Measurements from ENCODE around the gene KIR2DL4.
"Not testable (repeated sequence)": the region's sequence is repeated elsewhere in the genome, so short reads cannot be mapped to it uniquely, and the experiment has no call there.

The KIR2DL4 gene

DNA sequence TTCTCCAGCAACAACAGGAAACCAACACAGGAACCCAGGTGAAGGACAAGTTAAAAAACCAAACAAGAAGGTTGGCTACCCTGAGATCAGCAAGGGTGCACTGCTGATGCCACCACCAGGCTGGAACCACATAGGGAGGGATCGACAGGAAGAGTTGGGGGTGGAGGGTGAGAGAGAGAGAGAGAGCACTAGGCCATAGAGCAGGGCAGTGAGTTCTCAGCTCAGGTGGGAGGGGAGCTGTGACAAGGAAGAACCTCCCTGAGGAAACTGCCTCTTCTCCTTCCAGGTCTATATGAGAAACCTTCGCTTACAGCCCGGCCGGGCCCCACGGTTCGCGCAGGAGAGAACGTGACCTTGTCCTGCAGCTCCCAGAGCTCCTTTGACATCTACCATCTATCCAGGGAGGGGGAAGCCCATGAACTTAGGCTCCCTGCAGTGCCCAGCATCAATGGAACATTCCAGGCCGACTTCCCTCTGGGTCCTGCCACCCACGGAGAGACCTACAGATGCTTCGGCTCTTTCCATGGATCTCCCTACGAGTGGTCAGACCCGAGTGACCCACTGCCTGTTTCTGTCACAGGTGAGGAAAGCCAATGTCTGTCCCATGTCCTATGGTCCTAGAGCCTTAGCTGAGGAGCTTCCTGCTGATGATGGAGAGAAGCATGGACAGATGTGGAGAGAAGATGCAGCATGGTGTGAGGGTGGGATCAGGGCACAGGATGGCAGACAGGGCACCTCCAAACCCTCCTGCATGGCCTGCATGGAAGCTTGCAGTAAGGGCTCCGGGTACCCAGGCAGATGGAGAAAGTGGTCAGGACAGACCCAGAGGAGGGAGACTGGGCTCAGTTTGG, 2.5 kb downstream of the KIR2DL4 start:
- no peak for DNase-seq (ENCODE audit: low read depth)
- no peak overlapping the region for H3K4me3 ChIP-seq (ENCODE audit: control insufficient read depth, low read depth, low read length)
- no peak for TF ChIP-seq CTCF (conservative IDR thresholded peaks at IDR 0.05; ENCODE audit: control insufficient read depth, insufficient read depth, low read depth, low read length)

- DNase-seq (ENCODE audit: low read depth), result no peak
- TF ChIP-seq CTCF (conservative IDR thresholded peaks at IDR 0.05; ENCODE audit: control insufficient read depth, insufficient read depth, low read depth, low read length), result no peak
- no peak overlapping the region for H3K4me3 ChIP-seq (ENCODE audit: control insufficient read depth, low read depth, low read length)
Observed at GRCh38 chr19:54806516-54806838, 3.1 kb downstream of the KIR2DL4 start.

DNA sequence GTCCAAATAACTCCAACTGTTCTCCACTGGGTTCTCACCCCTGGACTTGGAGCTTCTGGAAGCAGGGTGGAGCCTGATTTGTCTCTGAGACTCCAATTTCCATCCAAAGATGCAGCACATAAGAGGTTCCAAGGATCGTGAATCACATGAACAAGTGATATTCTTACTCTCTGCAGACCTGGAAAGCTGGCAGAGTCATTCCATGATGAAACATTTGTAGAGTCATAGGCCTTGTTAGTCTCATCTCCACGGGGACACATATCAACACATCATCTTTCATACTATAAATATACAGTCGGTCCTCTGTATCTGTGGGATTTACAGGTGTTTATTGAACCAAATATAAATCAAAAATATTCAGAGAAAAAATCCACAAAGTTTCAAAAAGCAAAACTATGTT, 11.2 kb downstream of the KIR2DL4 start:
- not testable (repeated sequence) for DNase-seq (ENCODE audit: low read depth); H3K4me3 ChIP-seq (ENCODE audit: control insufficient read depth, low read depth, low read length)

- H3K4me3 ChIP-seq (ENCODE audit: control insufficient read depth, low read depth, low read length); DNase-seq (ENCODE audit: low read depth): not testable (repeated sequence)
Observed at GRCh38 chr19:54816251-54816650, 12.8 kb downstream of the KIR2DL4 start, which contains the start of gene KIR3DL1. Gene KIR3DL1 (plus strand): TSS chr19:54816468.

DNA sequence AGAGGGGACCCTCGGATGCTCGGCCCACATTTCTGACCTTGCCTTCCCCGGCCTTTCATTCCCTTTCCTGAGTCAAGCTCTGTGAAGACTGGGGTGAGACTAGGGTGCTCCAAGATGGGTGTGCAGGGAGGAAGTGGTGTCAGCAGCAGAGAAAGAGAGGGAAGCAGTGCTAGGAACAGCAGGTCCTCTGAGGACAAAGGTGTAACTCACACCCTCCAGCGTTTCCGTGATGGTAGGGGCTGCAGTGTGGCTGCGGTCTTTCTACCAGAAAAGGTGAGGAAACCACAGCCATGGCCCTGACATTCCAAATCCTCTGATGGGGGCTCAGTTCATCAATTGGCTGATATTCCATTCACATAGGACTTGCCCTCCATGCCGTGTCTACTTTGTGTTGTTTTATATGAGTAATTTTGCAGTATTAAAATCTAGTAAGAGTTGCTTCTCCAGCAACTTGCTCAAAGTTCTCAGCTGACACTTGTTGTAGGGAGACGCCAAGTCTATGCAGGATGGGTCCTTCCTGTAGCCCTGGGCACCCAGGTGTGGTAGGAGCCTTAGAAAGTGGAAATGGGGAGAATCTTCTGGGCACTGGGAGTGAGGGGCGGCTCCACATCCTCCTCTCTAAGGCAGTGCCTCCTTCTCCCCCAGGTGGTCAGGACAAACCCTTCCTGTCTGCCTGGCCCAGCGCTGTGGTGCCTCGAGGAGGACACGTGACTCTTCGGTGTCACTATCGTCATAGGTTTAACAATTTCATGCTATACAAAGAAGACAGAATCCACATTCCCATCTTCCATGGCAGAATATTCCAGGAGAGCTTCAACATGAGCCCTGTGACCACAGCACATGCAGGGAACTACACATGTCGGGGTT, 14.5 kb downstream of the KIR2DL4 start:
- DNase-seq (ENCODE audit: low read depth), result no peak
- H3K4me3 ChIP-seq (ENCODE audit: control insufficient read depth, low read depth, low read length), result no peak overlapping the region
- no peak for TF ChIP-seq CTCF (conservative IDR thresholded peaks at IDR 0.05; ENCODE audit: control insufficient read depth, insufficient read depth, low read depth, low read length)

DNA sequence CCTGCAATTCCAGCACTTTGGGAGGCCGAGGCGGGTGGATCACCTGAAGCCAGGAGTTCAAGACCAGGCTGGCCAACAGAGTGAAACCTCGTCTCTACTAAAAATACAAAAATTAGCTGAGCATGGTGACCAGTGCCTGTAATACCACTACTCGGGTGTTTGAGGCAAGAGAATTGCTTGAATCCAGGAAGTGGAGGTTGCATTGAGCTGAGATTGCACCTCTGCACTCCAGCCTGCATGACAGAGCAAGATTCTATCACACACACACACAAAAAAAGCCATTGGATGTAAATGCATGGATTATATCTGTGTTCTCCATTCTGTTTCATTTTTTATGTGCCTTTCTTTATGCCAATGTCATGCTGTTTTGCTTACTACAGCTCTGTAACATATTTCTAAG, 21.0 kb downstream of the KIR2DL4 start:
- DNase-seq (ENCODE audit: low read depth); H3K4me3 ChIP-seq (ENCODE audit: control insufficient read depth, low read depth, low read length): not testable (repeated sequence)

DNA sequence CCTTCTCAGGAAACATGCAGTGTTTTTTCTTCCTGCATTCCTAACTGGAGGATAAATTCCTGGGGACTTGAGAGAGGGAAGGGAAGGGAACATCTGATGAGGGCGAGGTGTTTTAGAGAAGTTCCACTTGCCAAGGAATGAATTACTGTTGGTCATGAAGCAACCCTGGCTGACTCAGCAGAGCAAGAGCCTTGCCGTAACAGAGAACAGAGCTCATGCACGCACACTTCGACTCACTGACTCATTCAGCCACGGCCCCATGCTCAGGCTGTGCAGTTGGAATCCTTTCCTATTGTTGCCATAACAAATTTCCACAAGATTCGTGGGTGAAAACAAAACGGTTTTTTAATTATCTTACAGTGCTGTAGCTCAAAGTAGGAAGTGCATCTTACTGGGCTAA, 21.9 kb downstream of the KIR2DL4 start:
- DNase-seq (ENCODE audit: low read depth); H3K4me3 ChIP-seq (ENCODE audit: control insufficient read depth, low read depth, low read length): not testable (repeated sequence)

- DNase-seq (ENCODE audit: low read depth); H3K4me3 ChIP-seq (ENCODE audit: control insufficient read depth, low read depth, low read length): not testable (repeated sequence)
Observed at GRCh38 chr19:54828064-54828463, 24.7 kb downstream of the KIR2DL4 start.

DNA sequence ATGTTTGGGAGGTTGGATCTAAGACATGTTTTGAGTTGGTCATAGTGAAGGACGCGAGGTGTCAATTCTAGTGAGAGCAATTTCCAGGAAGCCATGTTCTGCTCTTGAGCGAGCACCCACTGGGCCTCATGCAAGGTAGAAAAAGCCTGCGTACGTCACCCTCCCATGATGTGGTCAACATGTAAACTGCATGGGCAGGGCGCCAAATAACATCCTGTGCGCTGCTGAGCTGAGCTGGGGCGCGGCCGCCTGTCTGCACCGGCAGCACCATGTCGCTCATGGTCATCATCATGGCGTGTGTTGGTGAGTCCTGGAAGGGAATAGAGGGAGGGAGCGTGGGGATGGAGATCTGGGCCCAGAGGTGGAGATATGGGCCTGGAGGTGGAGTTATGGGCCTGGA, 29.1 kb downstream of the KIR2DL4 start, which contains the start of gene KIR2DS4:
Gene KIR2DS4, plus strand, starts transcription at position 181 of the 400 bp plus-strand sequence.
- DNase-seq (ENCODE audit: low read depth); H3K4me3 ChIP-seq (ENCODE audit: control insufficient read depth, low read depth, low read length): not testable (repeated sequence)

- not testable (repeated sequence) for DNase-seq (ENCODE audit: low read depth); H3K4me3 ChIP-seq (ENCODE audit: control insufficient read depth, low read depth, low read length)
Observed at GRCh38 chr19:54835126-54835525, 31.7 kb downstream of the KIR2DL4 start.

DNA sequence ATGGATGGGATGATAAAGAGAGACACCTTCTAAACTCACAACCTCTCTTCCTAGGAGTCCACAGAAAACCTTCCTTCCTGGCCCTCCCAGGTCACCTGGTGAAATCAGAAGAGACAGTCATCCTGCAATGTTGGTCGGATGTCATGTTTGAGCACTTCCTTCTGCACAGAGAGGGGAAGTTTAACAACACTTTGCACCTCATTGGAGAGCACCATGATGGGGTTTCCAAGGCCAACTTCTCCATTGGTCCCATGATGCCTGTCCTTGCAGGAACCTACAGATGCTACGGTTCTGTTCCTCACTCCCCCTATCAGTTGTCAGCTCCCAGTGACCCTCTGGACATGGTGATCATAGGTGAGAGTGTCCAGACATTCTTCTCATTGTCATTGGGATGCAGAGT, 34.1 kb downstream of the KIR2DL4 start:
- H3K4me3 ChIP-seq (ENCODE audit: control insufficient read depth, low read depth, low read length); DNase-seq (ENCODE audit: low read depth): not testable (repeated sequence)

DNA sequence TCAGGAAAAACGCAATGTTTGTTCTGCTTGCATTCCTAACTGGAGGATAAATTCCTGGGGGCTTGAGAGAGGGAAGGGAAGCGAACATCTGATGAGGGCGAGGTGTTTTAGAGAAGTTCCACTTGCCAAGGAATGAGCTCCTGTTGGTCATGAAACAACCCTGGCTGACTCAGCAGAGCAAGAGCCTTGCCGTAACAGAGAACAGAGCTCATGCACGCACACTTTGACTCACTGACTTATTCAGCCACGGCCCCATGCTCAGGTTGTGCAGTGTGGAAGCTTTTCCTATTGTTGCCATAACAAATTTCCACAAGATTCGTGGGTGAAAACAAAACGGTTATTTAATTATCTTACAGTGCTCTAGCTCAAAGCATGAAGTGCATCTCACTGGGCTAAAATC, 39.8 kb downstream of the KIR2DL4 start:
- H3K4me3 ChIP-seq (ENCODE audit: control insufficient read depth, low read depth, low read length); DNase-seq (ENCODE audit: low read depth): not testable (repeated sequence)

DNA sequence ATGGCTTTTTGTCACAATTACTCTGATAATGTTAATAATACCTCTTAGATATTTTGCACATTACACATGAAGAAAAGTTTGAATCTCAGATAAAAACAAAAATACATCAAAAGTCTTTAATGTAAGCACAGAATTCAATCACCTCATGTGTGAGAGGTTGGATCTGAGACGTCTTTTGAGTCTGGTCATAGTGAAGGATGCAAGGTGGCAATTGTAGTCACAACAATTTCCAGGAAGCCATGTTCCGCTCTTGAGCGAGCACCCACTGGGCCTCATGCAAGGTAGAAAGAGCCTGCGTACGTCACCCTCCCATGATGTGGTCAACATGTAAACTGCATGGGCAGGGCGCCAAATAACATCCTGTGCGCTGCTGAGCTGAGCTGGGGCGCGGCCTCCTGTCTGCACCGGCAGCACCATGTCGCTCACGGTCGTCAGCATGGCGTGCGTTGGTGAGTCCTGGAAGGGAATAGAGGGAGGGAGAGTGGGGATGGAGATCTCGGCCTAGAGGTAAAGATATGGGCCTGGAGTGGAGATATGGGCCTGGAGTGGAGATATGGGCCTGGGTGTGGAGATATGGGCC, 46.7 kb downstream of the KIR2DL4 start, which contains the start of gene KIR3DL2:
Gene KIR3DL2, plus strand, starts transcription at position 383 of the 580 bp plus-strand sequence. Its CDS starts 33 bp downstream, at position 416.
- H3K4me3 ChIP-seq (ENCODE audit: control insufficient read depth, low read depth, low read length); DNase-seq (ENCODE audit: low read depth): not testable (repeated sequence)

Data from fibroblast of mammary gland (primary cell).